IMR-90 (cell line): ENCODE data around the gene TMEM204. TPM values are rescaled to one million over a fixed set of nuclear protein-coding genes. Genes with fewer than 3 reads are reported as not detected.

Source experiments
- ATAC-seq: fragments of 200-7000 bp; cut with Tn5 transposase; 2 replicates; pipeline ENCODE4 v1.9.1; 2020; ENCODE audit warnings: low read depth, mild to moderate bottlenecking, moderate library complexity
- BruUV-seq: library from RNA; stranded (reverse); fragments of 400-500 nt; replicated peaks from 2 replicates; lab custom pipeline; 2021; lab: Mats Ljungman, UMichigan
- CTCF ChIA-PET: fragments of 300-600 bp; formaldehyde crosslinking; extraction: SDS; loops from one replicate; lab custom pipeline; 2021; ENCODE audit warnings: antibody characterized with exemption; lab: Yijun Ruan, JAX
- POLR2A ChIA-PET: fragments of 300-600 bp; sonication (Branson Sonifier 250); formaldehyde crosslinking; loops from one replicate; lab custom pipeline; 2022; ENCODE audit warnings: antibody characterized with exemption; ENCODE audit not compliant: unreplicated experiment; lab: Charles Lee
- DNase-seq: peaks from one replicate; pipeline ENCODE4 v3.0.0; 2013
- H2AFZ ChIP-seq: replicated peaks from 2 replicates; pipeline ENCODE3; 2013; ENCODE audit warnings: low read length, mild to moderate bottlenecking; ENCODE audit not compliant: poor library complexity
- H2AK5ac ChIP-seq: 2 replicates; pipeline ENCODE4 v1.6.1; 2013; ENCODE audit warnings: low read depth, low read length, inconsistent platforms
- H2AK9ac ChIP-seq: replicated peaks from 2 replicates; pipeline ENCODE3; 2013; ENCODE audit warnings: mild to moderate bottlenecking, low read depth, low read length, moderate library complexity; ENCODE audit not compliant: poor library complexity
- H2BK120ac ChIP-seq: 2 replicates; pipeline ENCODE4 v1.6.1; 2013; ENCODE audit warnings: low read depth, low read length, inconsistent platforms
- H2BK15ac ChIP-seq: 3 replicates; pipeline ENCODE4 v1.6.1; 2013; ENCODE audit warnings: low read depth, low read length, inconsistent platforms
- H2BK20ac ChIP-seq: 2 replicates; pipeline ENCODE4 v1.6.1; 2013; ENCODE audit warnings: low read depth, mild to moderate bottlenecking, inconsistent platforms, low read length, moderate library complexity
- H2BK5ac ChIP-seq: 2 replicates; pipeline ENCODE4 v1.6.1; 2013; ENCODE audit warnings: mild to moderate bottlenecking, low read depth, low read length, inconsistent platforms; ENCODE audit not compliant: poor library complexity, severe bottlenecking
- H3K14ac ChIP-seq: replicated peaks from 2 replicates; pipeline ENCODE4 v1.6.1; 2013; ENCODE audit warnings: low read depth, low read length, inconsistent platforms
- H3K18ac ChIP-seq: 2 replicates; pipeline ENCODE4 v1.6.1; 2013; ENCODE audit warnings: low read depth, low read length, control low read depth
- H3K23ac ChIP-seq: 2 replicates; pipeline ENCODE4 v1.6.1; 2013; ENCODE audit warnings: low read depth, low read length, inconsistent platforms
- H3K27ac ChIP-seq: 2 replicates; pipeline ENCODE4 v1.5.1; 2013; ENCODE audit warnings: mild to moderate bottlenecking, control low read depth, low read length; ENCODE audit not compliant: insufficient read depth
- H3K27me3 ChIP-seq: 2 replicates; pipeline ENCODE4 v1.6.1; 2013; ENCODE audit warnings: low read length; ENCODE audit not compliant: control insufficient read depth, insufficient read depth
- H3K36me3 ChIP-seq: 2 replicates; pipeline ENCODE4 v1.6.1; 2013; ENCODE audit warnings: low read length, mixed read lengths; ENCODE audit not compliant: control insufficient read depth, insufficient read depth
- H3K4ac ChIP-seq: 2 replicates; pipeline ENCODE4 v1.6.1; 2013; ENCODE audit warnings: low read depth, low read length, inconsistent platforms
- H3K4me1 ChIP-seq: 2 replicates; pipeline ENCODE4 v1.6.1; 2013; ENCODE audit warnings: low read length, mixed read lengths; ENCODE audit not compliant: control insufficient read depth, insufficient read depth
- H3K4me2 ChIP-seq: 2 replicates; pipeline ENCODE4 v1.6.1; 2013; ENCODE audit warnings: low read depth, mild to moderate bottlenecking, control low read depth, low read length, moderate library complexity
- H3K4me3 ChIP-seq: 2 replicates; pipeline ENCODE4 v1.5.1; 2013; ENCODE audit warnings: low read depth, mild to moderate bottlenecking, control low read depth, low read length, moderate library complexity; ENCODE audit not compliant: insufficient read depth
- H3K56ac ChIP-seq: 2 replicates; pipeline ENCODE4 v1.6.1; 2013; ENCODE audit warnings: low read length, inconsistent platforms; ENCODE audit not compliant: insufficient read depth; ENCODE audit errors: extremely low read depth
- H3K79me1 ChIP-seq, 2 experiments: 2 replicates each; pipeline ENCODE4 v1.6.1; 2013; ENCODE audit warnings: low read length in 2 of 2, inconsistent platforms in 1 of 2, low read depth in 1 of 2
- H3K9ac ChIP-seq: 2 replicates; pipeline ENCODE4 v1.6.1; 2013; ENCODE audit warnings: low read depth, low read length, control low read depth
- H3K9me1 ChIP-seq: 2 replicates; pipeline ENCODE4 v1.6.1; 2013; ENCODE audit warnings: low read length, inconsistent platforms; ENCODE audit not compliant: insufficient read depth
- H3K9me3 ChIP-seq: 2 replicates; pipeline ENCODE4 v1.6.1; 2013; ENCODE audit warnings: low read length; ENCODE audit not compliant: control insufficient read depth, insufficient read depth
- H4K20me1 ChIP-seq: 2 replicates; pipeline ENCODE4 v1.6.1; 2013; ENCODE audit warnings: low read length, inconsistent platforms; ENCODE audit not compliant: insufficient read depth
- H4K5ac ChIP-seq: 2 replicates; pipeline ENCODE4 v1.6.1; 2013; ENCODE audit warnings: mild to moderate bottlenecking, low read depth, low read length, control low read depth
- H4K8ac ChIP-seq, 2 experiments: 2 replicates each; pipeline ENCODE4 v1.6.1; 2013; ENCODE audit warnings: low read depth in 2 of 2, low read length in 2 of 2, control low read depth in 1 of 2, inconsistent platforms in 1 of 2
- H4K91ac ChIP-seq: 2 replicates; pipeline ENCODE4 v1.6.1; 2013; ENCODE audit warnings: low read depth, low read length, inconsistent platforms; ENCODE audit not compliant: insufficient read depth
- BHLHE40 ChIP-seq: fragments of 150-350 bp; IDR thresholded peaks from 2 replicates; pipeline ENCODE4 v1.6.1; 2016; ENCODE audit warnings: mild to moderate bottlenecking, low read depth, low read length
- CEBPB ChIP-seq: IDR thresholded peaks from 2 replicates; pipeline ENCODE4 v1.6.1; 2012; ENCODE audit warnings: low read depth, low read length, improper control_type of control experiment
- CHD1 ChIP-seq: IDR thresholded peaks from 2 replicates; pipeline ENCODE4 v1.6.1; 2012; ENCODE audit warnings: low read depth, low read length, improper control_type of control experiment
- CTCF ChIP-seq: conservative IDR thresholded peaks from 2 replicates; pipeline ENCODE4 v1.5.1; 2012; ENCODE audit warnings: mild to moderate bottlenecking, low read depth, low read length, improper control_type of control experiment
- ELK1 ChIP-seq: fragments of 150-350 bp; IDR thresholded peaks from 2 replicates; pipeline ENCODE4 v1.6.1; 2016; ENCODE audit warnings: low read depth, mild to moderate bottlenecking, low read length, moderate library complexity, borderline replicate concordance
- FOS ChIP-seq: fragments of 150-350 bp; IDR thresholded peaks from 2 replicates; pipeline ENCODE4 v1.6.1; 2016; ENCODE audit warnings: low read depth, low read length
- MAFK ChIP-seq: IDR thresholded peaks from 2 replicates; pipeline ENCODE4 v1.6.1; 2012; ENCODE audit warnings: low read depth, low read length, improper control_type of control experiment
- MAZ ChIP-seq: IDR thresholded peaks from 2 replicates; pipeline ENCODE4 v1.6.1; 2012; ENCODE audit warnings: low read depth, mild to moderate bottlenecking, low read length, improper control_type of control experiment, moderate library complexity, borderline replicate concordance
- MXI1 ChIP-seq: IDR thresholded peaks from 2 replicates; pipeline ENCODE4 v1.6.1; 2012; ENCODE audit warnings: low read depth, mild to moderate bottlenecking, low read length, moderate library complexity, borderline replicate concordance
- NFE2L2 ChIP-seq: fragments of 150-350 bp; IDR thresholded peaks from 2 replicates; pipeline ENCODE4 v1.6.1; 2016; ENCODE audit warnings: low read depth, mild to moderate bottlenecking, low read length
- POLR2A ChIP-seq: IDR thresholded peaks from 2 replicates; pipeline ENCODE4 v1.6.1; 2012; ENCODE audit warnings: mild to moderate bottlenecking, low read depth, low read length
- RAD21 ChIP-seq: IDR thresholded peaks from 2 replicates; pipeline ENCODE4 v1.6.1; 2012; ENCODE audit warnings: low read length, improper control_type of control experiment
- RCOR1 ChIP-seq: IDR thresholded peaks from 2 replicates; pipeline ENCODE4 v1.6.1; 2012; ENCODE audit warnings: mild to moderate bottlenecking, low read length, improper control_type of control experiment; ENCODE audit not compliant: insufficient replicate concordance
- RFX5 ChIP-seq: IDR thresholded peaks from 2 replicates; pipeline ENCODE4 v1.8.0; 2012; ENCODE audit warnings: low read depth, mild to moderate bottlenecking, low read length, moderate library complexity
- SMC3 ChIP-seq: fragments of 150-350 bp; IDR thresholded peaks from 2 replicates; pipeline ENCODE4 v1.6.1; 2016; ENCODE audit warnings: low read depth, mild to moderate bottlenecking, antibody characterized with exemption, low read length, moderate library complexity
- USF2 ChIP-seq: fragments of 150-350 bp; IDR thresholded peaks from 2 replicates; pipeline ENCODE4 v1.6.1; 2017; ENCODE audit warnings: mild to moderate bottlenecking, antibody characterized with exemption, low read length, low read depth
- WGBS, 2 experiments: methylation state at CpG; one replicate each; pipeline versions ENCODE4 v1.1.5 to v1.1.7; 2013; ENCODE audit warnings: missing lambda C conversion rate in 2 of 2; ENCODE audit not compliant: insufficient read length in 1 of 2; ENCODE audit errors: extremely low coverage in 2 of 2; 5-methylcytosine and 5-hydroxymethylcytosine counted together
- dilution Hi-C: fragments of 300-500 bp; cut with HindIII; formaldehyde crosslinking; loops from one replicate; pipeline ENCODE4 v1.14.3; 2018; ENCODE audit warnings: low sequenced_read_pairs; ENCODE audit not compliant: unreplicated experiment
- in situ Hi-C: fragments of 300-500 bp; cut with MboI; formaldehyde crosslinking; loops from 3 replicates; pipeline ENCODE4 v1.14.3; 2019; ENCODE audit warnings: low sequenced_read_pairs, inconsistent platforms, mixed read lengths
- intact Hi-C: fragments of 100-400 bp; cut with micrococcal nuclease; formaldehyde crosslinking; loops from 2 replicates; pipeline ENCODE4 v1.10.0; 2022
- polyA plus RNA-seq, 3 experiments: library from polyadenylated mRNA; depleted of rRNA; stranded (reverse); fragments of >200 nt; gene quantifications; 2 replicates each; pipeline ENCODE4 v1.2.3, GENCODE V29; 2012; ENCODE audit warnings: low replicate concordance in 1 of 3
- total RNA-seq: library from RNA; depleted of rRNA; stranded (reverse); fragments of >200 nt; gene quantifications from 2 replicates; pipeline ENCODE4 v1.2.3, GENCODE V29; 2012

The TMEM204 gene
- total and polyA plus RNA-seq, 2 of the 4 experiments (the other 2 are of a cell fraction): 7.0 to 12.3 TPM

- intact Hi-C loops: no loop called here
- Histone ChIP-seq H3K23ac (no peak overlapping the region), H3K4me3 (no peak overlapping the region)
Measured at GRCh38 chr16:1590366-1590765, 56.9 kb downstream of the TMEM204 start.

More at GRCh38 chr16:1590366-1590765, 56.9 kb downstream of the TMEM204 start:
- no peaks in the 10 kb centered on the region for H4K20me1 ChIP-seq
- no peak overlapping the region for H2BK5ac ChIP-seq
- no peak overlapping the region for H2BK15ac ChIP-seq
- H2AK9ac ChIP-seq: no peak overlapping the region
- H2AK5ac ChIP-seq: no peak overlapping the region
- no peak overlapping the region for H4K5ac ChIP-seq
- H3K36me3 ChIP-seq: peaks cover 35% of the 10 kb centered on the region
- POLR2A ChIA-PET: no interaction called here
- no peaks in the 10 kb centered on the region for H3K27me3 ChIP-seq
- H3K9ac ChIP-seq: no peak overlapping the region
- no peak overlapping the region for H3K18ac ChIP-seq
- 83% methylated on average over 2 of the region's 6 CpGs; no CpG with 5 or more reads in 1 of the 2 experiments for WGBS, 2 experiments
- H4K91ac ChIP-seq: no peak overlapping the region
- no peaks in the 10 kb centered on the region for H3K79me1 ChIP-seq
- no peaks in the 10 kb centered on the region for H3K4me1 ChIP-seq
- H4K8ac ChIP-seq: no peak overlapping the region
- H3K27ac ChIP-seq: no peak overlapping the region
- H3K9me3 ChIP-seq: no peaks in the 10 kb centered on the region
- H3K9me1 ChIP-seq: no peaks in the 10 kb centered on the region
- H2BK120ac ChIP-seq: no peak overlapping the region
- no peak overlapping the region for H3K14ac ChIP-seq
- DNase-seq: no peak
- no peak overlapping the region for H3K4ac ChIP-seq
- no peak for ATAC-seq
- no peak overlapping the region for H2BK20ac ChIP-seq
- H3K4me2 ChIP-seq: no peak overlapping the region
- no TSS peak for BruUV-seq
- no peak overlapping the region for H3K56ac ChIP-seq
- in situ Hi-C loops: no loop called here
- no peak overlapping the region for H2AFZ ChIP-seq
- CTCF ChIA-PET: no interaction called here
- no peak for TF ChIP-seq RFX5
- TF ChIP-seq SMC3: no peak
- TF ChIP-seq MXI1: no peak
- TF ChIP-seq RCOR1: no peak
- no peak for TF ChIP-seq BHLHE40
- TF ChIP-seq NFE2L2: no peak
- TF ChIP-seq CTCF: no peak
- no peak for TF ChIP-seq ELK1
- no peak for TF ChIP-seq MAFK
- no peak for TF ChIP-seq RAD21
- no peak for TF ChIP-seq POLR2A
- TF ChIP-seq FOS: no peak
- no peak for TF ChIP-seq CEBPB
- no peak for TF ChIP-seq MAZ
- TF ChIP-seq CHD1: no peak
- TF ChIP-seq USF2: no peak
- dilution Hi-C loops: no loop called here
